Colon (tissue), 2 donors: ENCODE results near the gene CD40.
"Not testable (repeated sequence)": the region's sequence is repeated elsewhere in the genome, so short reads cannot be mapped to it uniquely, and the experiment has no call there.

Source experiments
- FAIRE-seq: peaks from 2 replicates; lab custom pipeline; 2012; peaks lifted over from hg19 to GRCh38; lab: Jason Lieb, UNC
- donor health status: control.
- donor health status: control.

The CD40 gene

DNA sequence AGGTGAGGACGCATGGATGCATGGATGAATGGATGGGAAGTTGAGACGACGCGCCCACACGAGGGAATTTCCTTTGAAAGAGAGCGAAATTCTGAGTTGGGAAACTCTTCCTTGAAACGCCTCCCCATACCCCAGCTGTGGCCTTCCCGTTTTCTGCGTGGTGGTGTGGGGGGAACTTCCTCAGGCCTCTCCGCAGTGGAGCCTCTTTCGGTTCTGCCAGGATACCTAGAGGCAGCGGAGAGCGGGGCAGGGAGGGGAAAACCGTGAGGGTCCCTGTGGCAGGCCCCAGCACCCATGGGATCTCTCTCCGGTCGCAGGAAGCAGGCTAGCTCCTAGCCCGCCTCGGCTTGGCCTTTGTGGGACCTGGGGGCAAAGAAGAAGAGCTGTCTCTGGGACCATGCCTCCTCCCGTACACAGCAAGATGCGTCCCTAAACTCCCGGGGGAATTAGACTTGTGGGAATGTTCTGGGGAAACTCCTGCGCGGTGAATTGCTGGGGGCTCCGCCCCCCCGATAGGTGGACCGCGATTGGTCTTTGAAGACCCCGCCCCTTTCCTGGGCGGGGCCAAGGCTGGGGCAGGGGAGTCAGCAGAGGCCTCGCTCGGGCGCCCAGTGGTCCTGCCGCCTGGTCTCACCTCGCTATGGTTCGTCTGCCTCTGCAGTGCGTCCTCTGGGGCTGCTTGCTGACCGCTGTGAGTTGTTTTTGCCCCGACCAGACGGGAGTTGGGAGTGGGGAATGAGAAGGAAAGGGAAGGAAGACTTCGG lies at the start of gene CD40:
Gene CD40 (plus strand): TSS at position 611 of the 764 bp plus-strand sequence. CDS start 30 bp downstream, at position 641.
- FAIRE-seq = no peak

DNA sequence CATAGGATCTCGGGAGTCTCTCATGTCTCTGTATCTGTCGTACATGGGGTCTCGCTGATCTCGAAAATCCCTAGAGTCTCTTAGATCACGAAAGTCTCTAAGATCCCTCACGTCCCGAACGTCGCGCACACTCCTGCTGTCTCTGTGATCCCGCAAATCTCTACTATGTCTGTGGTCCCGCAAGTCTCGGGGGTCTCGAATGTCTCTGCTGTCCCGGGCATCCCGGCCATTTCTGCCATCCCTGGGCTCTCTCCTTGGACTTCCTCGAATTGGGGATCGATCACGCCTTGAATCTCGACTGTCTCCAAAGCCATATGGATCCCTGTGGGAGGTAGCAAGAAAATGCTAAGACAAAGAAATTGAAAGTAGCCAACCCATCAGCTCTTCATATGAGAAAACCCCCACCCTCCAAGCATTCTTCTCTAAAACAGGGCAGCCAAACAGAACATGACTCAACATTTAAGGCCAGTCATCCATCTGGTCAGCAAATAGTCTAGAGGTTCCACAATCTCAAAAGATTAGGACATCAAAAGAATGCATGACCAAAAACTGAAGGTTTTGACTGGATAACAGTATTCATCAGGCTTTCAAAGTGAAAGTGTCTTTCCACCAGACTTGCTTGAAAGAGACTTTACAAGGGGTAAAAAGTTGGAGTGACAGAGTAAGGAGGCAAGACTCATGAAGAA lies 47.8 kb upstream of the CD40 start:
- FAIRE-seq = no peak

DNA sequence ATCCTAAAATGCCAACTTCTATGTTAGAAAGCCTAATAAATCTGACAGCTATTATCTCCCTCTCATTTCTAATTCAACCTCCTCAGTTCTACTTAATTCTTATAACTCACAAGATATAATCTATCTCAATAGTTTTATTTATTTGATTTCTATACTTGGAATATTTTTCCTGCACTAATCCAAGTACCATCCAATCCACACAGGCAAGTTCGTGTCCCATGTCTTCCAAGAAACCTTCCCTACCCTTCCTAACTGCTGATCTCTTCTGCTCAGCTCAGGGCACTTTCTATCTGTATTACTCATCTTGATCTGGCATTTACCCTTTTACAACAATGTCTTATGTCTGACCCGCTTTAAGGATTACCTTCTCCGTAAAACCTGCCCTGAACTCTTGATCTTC lies 46.5 kb upstream of the CD40 start:
- FAIRE-seq = no peak

DNA sequence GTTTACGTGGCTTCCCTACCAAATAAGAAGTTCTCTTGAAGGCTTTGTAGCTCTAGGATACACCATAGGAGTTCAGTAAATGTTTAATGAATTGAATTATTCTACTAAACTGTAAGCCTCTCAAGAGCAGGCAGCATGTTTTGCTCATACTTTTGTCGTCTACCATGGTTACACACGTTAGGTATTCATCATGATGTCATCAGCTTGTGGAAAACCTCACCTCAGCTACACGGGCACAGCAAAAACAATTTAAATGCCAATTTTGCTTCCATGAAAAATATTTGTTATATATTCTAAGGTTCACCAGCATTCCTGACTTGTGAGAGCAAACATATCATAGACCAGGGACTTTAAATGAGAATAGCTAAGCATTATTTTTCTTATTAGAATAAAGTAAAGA lies 45.1 kb upstream of the CD40 start:
- no peak for FAIRE-seq

DNA sequence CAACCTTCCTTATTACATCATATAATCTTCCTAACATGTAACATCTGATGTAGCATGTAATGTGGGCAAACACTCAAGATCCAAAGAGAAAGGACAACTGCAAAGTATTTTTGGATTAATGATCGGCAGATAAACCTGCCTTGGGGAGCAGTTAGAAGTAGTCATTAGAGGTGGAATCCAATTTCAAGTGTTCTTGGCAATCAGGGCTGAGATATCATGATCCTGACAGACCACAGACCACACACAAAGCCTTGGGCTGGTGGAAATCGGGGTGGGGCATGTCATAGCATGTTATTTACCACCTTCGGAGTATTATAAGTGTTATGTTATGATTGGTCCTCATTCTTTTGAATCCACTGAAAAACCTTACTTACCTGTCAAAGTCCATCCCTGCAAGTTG lies 44.7 kb upstream of the CD40 start:
- FAIRE-seq = no peak

DNA sequence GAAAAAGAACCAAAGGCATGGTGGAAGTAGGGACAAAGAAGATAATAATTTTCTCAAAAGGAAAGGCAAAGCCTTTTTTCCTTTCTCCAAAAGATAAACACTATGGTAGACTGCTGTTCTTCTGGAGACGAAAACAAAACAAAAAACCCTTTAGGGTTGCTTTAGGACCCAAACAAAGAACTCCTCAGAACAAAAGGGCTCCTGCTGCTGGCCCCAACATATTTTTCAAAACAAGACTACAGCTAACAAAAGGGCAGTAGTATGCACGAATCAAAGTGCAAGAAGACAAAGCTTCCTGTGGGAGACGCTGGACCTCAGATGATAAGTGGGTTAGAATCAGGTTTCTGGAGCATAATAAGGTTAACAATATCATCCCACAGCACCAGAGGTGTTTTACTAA lies 44.1 kb upstream of the CD40 start:
- FAIRE-seq = no peak

DNA sequence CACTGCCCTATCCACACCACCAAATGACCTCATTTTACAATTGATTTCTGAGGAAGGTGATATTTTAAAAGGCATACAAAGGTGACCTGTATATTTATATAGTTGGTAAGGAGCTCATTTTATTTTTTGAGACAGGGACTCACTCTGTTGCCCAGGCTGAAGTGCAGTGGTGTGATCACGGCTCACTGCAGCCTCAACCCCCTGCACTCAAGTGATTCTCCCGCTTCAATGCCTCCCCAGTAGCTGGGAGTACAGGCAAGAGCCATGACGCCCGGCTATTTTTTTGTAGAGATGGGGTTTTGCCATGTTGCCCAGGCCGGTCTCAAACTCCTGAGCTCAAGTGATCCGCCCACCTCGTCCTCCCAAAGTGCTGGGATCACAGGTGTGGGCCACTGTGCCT lies 41.3 kb upstream of the CD40 start:
- no peak for FAIRE-seq

DNA sequence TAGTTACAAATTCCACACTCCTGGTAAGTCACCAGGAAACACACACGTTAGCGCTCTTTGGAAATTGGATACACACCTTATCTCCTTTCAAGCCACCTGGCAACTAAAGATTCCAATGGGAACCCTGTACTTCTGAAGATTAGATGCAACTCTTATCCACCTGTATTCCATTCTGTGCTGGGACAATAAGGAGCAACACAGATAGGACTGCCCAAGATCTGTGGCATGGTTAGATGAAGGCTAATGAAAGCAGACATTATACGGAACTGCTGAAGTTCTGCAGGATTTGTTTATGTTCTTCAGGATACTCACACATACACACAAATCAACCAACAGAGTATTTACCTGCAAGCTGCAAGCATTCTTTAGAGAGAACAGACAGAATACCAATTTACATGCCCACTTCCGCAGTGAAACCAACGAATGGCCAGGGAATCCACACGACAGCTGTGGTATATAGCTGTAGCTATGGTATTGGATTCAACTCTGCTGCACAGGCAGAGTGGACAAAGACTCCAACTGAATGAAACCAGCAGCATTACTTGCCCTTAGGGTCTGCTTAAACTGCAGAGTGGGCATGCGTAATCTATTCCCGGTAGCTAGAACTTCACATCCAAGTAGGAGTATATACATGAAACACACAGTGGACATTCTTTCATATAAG lies 40.3 kb upstream of the CD40 start:
- FAIRE-seq = no peak

DNA sequence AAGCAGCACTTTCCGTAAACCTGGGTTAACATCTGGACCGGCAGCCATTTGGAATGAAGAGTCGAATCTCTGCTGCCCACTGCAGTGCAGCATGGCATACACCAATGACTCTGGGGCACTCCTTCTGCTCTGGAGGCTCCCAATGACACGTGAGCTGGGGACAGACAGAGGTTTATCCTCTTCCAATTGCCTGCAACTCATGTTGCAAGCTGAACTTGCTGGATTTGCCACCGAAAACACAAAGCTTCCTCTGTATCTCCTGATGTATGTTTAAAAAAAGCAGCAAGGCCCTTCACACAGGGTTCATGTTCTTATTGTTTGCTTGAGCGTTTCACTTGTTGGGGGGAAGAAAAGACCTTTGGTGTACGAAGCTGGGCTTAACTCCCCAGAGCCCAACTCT lies 39.2 kb upstream of the CD40 start:
- FAIRE-seq = no peak

DNA sequence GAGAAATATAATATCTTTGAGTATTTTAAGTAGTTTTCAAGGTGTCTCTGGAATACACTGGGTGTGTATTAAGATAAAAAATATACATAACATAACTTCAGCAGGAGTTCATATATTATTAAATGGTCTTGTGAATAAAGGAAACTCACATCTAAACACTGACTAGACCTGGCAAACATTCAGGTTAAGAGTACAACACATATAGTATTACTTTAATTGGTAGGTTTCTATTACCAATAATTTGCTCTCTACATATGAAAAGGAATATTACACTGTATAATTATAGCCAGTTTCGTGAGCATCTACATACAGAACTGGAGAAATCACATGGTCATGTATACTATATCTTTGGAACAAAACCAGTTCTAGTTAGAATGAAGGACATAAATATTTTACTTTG lies 37.0 kb upstream of the CD40 start:
- FAIRE-seq = no peak

DNA sequence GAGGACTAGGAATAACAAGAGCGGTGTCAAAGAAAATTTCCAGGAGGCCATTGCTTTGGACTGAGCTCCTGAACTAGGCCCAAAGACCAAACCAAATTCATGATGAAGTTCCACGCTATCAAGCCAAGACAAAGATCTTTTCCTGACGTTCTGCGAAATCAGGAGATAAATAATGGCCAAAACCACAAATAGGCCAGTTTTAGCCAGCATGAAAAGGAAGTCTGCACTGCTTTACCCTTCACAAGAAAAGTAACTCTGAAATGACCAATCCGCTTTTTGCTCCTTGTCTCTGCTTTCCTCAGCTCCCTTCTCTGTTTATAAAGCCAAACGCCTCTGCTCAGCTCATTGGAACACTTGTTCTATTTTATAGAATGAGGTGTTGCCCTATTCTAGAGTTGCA lies 35.0 kb upstream of the CD40 start:
- FAIRE-seq = no peak

DNA sequence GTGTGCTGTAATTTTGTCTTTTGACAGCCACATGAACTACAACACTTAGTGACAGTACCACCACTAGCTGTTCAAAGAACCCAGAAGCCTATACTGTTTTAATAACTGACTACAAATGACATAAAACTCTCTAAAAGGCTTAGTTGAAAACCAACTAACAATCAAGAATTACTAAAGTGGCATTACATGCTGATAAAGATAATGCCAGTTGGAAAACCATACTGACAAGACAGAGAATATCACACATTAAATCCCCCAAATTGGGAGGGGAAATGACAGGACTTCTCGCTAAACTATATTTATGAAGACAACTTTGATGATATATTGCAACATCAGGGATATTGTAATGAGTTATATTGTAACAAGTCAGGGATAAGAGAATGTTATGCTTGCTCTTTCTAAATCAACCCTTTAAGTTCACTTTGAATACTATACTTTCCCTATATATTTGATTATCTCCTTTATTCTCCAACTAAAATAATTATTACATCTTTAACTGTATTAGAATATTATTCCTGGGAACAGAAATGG lies 34.5 kb upstream of the CD40 start:
- no peak for FAIRE-seq

DNA sequence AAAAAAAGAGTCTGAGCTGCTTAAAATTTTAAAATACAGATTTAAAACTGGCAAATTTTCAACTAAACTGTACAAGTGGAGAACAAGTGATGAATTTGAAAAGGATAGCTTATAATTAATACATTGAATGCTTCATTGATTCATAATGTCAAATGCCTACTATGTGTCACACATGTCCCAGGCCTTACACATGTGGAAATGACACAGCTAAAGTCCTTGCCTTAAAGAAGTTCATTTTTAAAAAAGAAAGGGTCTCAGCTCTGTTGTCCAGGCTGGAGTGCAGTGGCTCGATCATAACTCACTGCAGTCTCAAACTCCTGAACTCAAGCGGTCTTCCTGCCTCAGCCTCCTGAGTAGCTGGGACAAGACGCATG lies 33.3 kb upstream of the CD40 start:
- FAIRE-seq = no peak

DNA sequence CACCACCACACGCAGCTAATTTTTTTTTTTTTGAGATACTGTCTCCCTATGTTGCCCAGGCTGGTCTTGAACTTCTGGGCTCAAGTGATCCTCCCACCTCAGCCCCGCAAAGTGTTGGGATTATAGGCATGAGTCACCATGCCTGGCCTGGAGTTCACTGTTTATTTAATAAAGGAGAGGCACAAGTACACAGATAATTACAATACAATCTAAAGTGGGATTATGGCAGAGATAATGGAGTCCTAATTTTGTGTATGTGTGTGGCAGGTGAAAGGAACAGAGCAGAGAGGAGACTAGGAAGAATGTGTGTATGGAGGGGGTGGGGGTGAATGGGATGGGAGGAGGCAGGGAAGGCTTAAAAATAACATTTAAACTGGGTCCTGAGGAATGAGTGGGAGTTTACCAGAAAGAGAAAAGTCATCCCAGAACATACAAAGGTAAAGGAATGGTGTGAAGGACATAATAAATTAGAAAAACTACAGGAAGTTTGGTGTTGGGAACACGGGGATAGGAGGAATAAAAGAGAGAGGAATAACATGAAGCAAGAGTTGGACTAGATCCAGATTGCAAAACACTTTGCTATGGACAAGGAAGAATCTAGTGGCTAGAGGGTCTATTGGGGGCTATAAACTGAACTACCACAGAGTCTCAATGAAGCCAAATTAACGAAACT lies 32.8 kb upstream of the CD40 start:
- no peak for FAIRE-seq

DNA sequence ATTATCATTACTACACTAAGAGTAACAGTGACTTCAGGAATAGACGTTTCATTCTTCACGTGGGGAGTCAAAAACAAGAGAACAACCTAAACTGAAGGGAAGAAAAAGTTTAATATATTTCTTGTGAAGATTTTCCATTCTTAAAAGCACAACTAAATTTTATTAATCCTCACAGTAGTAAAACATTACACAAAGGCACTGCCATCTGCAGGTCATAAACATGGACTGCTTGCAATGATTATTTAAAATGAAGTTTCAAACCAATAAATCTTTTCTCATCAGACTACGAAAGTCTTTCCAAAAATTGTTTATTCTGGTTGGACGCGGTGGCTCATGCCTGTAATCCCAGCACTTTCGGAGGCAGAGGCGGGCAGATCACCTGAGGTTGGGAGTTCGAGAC lies 31.0 kb upstream of the CD40 start:
- FAIRE-seq = no peak

DNA sequence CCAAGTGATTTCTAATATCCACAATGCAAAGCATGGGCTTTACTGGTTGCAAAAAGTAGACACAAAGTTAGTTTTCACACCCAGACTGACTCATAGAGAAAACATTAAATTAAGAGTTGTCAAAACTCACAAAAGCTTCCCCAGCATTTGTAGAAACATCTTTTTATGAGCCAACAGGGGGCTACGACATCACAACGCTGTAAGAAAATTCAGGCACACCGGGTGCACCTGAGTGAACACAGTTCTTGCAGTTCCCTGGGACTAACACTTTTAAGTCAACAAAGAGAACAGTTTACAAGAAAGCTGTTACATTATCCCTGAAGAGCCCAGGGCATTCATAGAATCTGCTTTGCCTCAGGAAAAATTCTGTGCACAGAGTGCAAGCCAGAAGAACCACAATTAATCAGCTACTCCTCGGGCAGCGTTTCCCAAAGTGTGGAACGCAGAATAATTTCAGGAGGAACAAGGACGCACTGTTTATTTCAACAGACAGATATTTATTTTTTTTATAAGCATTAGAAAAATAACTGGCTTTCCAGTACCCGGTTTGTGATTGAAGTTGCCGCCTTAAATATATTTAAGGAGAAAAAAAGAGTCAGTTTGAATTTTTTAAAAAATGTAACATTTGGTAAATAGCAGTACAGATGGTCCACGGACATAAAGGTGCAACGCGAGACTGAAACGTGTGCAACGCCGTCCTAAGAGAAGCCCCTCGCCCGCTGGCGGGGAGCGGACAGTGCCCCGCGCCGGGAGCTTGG lies 29.5 kb upstream of the CD40 start:
- no peak for FAIRE-seq

DNA sequence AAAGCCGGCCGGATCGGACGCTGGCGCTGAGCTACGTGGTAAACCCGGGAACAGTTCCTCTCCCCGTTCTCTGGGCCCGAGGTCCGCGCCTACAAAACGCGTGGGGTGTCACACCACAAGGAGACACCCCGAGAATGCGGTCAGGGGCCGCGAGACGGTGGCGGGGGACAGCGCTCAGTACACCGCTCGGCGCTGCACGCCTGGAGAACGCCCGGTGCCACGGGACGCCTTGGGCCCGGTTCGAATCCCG lies 29.0 kb upstream of the CD40 start:
- no peak for FAIRE-seq

DNA sequence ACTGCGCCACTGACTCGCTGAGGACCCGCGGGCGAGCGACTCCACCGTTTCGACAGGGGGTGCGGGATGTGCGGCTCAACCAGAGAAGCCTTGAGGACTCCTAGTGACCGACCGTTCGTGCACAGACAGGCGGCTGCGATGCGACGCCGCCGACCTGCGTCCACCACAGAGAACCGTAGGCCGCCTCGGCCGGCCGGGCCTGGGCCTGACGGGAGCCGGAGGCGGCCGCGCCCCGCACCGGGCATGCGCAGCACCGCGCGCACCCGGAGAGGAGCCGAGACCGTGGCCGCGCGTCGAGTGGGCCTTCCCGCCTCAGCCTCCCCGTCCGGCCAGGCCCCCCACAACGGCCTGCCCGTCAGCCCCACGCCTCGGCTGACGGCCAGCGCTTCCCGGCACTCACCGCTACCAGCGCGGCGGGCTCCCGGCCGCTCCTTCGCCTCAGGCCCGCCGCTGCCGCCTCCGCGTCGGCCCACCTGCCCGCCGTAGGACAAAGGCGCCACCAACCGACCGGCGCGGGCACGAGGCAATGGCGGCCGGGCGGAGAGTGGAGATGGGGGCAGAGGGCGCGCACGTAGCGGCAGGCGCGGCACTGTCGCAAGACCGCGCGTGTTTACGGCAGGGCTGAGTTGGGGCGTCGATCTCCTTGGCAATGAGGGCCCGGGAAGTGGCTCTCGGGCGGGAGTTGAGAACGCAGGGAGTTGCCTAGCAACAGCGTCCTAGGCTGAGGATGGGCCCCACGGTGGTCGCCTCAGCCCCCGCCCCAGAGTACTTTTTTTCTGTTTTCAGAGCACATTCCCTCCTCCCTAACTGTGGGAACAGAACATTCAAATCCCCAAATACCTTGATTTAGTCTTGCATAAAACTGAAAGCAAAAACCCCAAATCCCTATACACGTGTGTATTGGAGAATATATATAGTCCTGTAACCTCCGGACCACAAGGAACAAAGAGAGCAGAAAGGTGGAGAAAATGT lies 28.4 kb upstream of the CD40 start, which contains the start of gene NCOA5:
Gene NCOA5 (minus strand): TSS at position 546 of the 972 bp plus-strand sequence. CDS start 10,538 bp downstream, outside the sequence.
- no peak for FAIRE-seq

DNA sequence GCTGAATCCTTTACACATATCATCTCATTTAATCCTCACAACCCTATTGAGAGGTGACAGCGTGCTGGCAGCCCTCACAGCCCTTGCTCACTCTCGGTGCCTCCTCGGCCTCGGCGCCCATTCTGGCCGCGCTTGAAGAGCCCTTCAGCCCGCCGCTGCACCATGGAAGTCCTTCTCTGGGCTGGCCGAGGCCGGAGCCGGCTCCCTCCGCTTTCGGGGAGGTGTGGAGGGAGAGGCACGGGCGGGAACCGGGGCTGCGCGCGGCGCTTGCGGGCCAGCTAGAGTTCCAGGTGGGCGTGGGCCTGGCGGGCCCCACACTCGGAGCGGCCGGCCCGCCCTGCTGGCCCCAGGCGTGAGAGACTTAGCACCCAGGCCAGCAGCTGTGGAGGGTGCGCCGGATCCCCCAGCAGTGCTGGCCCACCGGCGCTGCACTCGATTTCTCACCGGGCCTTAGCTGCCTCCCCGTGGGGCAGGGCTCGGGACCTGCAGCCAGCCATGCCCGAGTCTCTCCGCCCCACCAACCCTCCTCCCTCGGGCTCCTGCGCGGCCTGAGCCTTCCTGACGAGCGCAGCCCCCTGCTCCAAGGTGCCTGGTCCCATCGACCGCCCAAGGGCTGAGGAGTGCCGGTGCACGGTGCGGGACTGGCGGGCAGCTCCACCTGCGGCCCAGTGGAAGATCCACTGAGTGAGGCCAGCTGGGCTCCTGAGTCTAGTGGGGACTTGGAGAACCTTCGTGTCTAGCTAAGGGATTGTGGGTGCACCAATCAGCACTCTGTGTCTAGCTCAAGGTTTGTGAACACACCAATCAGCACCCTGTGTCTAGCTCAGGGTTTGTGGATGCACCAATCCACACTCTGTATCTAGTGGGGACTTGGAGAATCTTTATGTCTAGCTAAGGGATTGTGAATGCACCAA lies 26.2 kb upstream of the CD40 start:
- FAIRE-seq = not testable (repeated sequence)

DNA sequence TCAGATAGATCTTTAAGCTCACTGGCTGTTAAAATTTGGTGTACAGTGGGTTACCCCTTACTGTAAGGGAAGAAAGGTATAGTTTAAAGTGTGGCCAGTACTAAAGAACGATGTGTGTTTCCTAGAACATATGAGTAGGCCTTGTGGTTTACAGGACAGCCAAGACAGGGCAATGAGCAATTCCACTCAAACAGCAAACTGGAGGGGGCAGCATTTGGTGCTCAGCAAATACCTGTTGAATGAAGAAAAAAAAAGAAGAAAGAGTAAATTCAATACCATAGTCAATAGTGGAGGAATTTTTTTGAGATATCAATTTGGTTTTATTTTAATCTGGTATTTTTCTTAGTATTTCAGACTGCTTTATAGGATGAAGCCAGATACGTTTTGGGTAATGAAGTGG lies 24.6 kb upstream of the CD40 start:
- FAIRE-seq = no peak
